HepG2 (cell line): ENCODE measurements around the gene USP11. TPM values are rescaled to one million over a fixed set of nuclear protein-coding genes. Genes with fewer than 3 reads are reported as not detected.
A peak's percentile ranks its signal among the peaks of the same experiment; 100 is the strongest.

Experiments
- CBX2 ChIP-seq, 2 experiments: fragments of 200-600 bp in 1 of 2; sonication (generic); formaldehyde crosslinking in 1 of 2; IDR thresholded peaks; 2 replicates each; pipeline versions ENCODE4 v1.7.0 to v1.8.1; 2018 to 2022; ENCODE audit warnings: low read depth in 2 of 2, low read length in 1 of 2, mild to moderate bottlenecking in 1 of 2, missing genetic modification reagents in 1 of 2
- GABPB1 ChIP-seq: IDR thresholded peaks from 2 replicates; pipeline ENCODE4 v1.6.1; 2016; ENCODE audit warnings: mild to moderate bottlenecking, missing genetic modification reagents, moderate library complexity, missing compliant biosample characterization
- GMEB2 ChIP-seq: IDR thresholded peaks from 2 replicates; pipeline ENCODE4 v1.6.1; 2016; ENCODE audit warnings: missing biosample characterization, missing genetic modification reagents, low read depth
- KLF12 ChIP-seq: sonication (generic); formaldehyde crosslinking; IDR thresholded peaks from 2 replicates; pipeline ENCODE4 v1.4.0; 2020; ENCODE audit warnings: missing genetic modification reagents, borderline replicate concordance
- KLF15 ChIP-seq: sonication (generic); formaldehyde crosslinking; IDR thresholded peaks from 2 replicates; pipeline ENCODE4 v1.8.1; 2023; ENCODE audit warnings: borderline replicate concordance, mild to moderate bottlenecking, inconsistent platforms, missing genetic modification reagents, mixed read lengths
- PRMT3 ChIP-seq: sonication (generic); formaldehyde crosslinking; IDR thresholded peaks from 2 replicates; pipeline ENCODE4 v1.8.1; 2022; ENCODE audit warnings: low read depth, mild to moderate bottlenecking, moderate library complexity, missing genetic modification reagents, borderline replicate concordance
- REXO4 ChIP-seq: sonication (generic); formaldehyde crosslinking; IDR thresholded peaks from 2 replicates; pipeline ENCODE4 v1.8.0; 2022; ENCODE audit warnings: missing genetic modification reagents, mild to moderate bottlenecking, borderline replicate concordance
- SETDB1 ChIP-seq: sonication (generic); formaldehyde crosslinking; IDR thresholded peaks from 2 replicates; pipeline ENCODE4 v1.5.1; 2020; ENCODE audit warnings: missing genetic modification reagents, mild to moderate bottlenecking, borderline replicate concordance
- SKI ChIP-seq: fragments of 450-650 bp; IDR thresholded peaks from one replicate; pipeline ENCODE4 v1.6.1; 2018; ENCODE audit warnings: mild to moderate bottlenecking; ENCODE audit not compliant: partially characterized antibody
- SSRP1 ChIP-seq: IDR thresholded peaks from 2 replicates; pipeline ENCODE4 v1.6.1; 2016; ENCODE audit warnings: control low read depth
- TRIM24 ChIP-seq: sonication (generic); formaldehyde crosslinking; IDR thresholded peaks from 2 replicates; pipeline ENCODE4 v1.8.0; 2022; ENCODE audit warnings: mild to moderate bottlenecking, missing genetic modification reagents
- USF2 ChIP-seq, 2 experiments: sonication (generic) in 1 of 2; formaldehyde crosslinking in 1 of 2; IDR thresholded peaks; 2 replicates each; pipeline versions ENCODE4 v1.5.1 to v1.6.1; 2011 to 2020; ENCODE audit warnings: borderline replicate concordance in 1 of 2, low read depth in 1 of 2, low read length in 1 of 2, mild to moderate bottlenecking in 1 of 2, missing genetic modification reagents in 1 of 2, moderate library complexity in 1 of 2
- ZBTB42 ChIP-seq: sonication (generic); formaldehyde crosslinking; IDR thresholded peaks from 2 replicates; pipeline ENCODE4 v1.5.0; 2020; ENCODE audit warnings: mild to moderate bottlenecking, missing genetic modification reagents
- ZFP36L2 ChIP-seq: sonication (generic); formaldehyde crosslinking; IDR thresholded peaks from 2 replicates; pipeline ENCODE4 v1.4.0; 2020; ENCODE audit warnings: missing genetic modification reagents
- ZFX ChIP-seq: sonication (generic); formaldehyde crosslinking; IDR thresholded peaks from 2 replicates; pipeline ENCODE4 v1.4.0; 2020; ENCODE audit warnings: mild to moderate bottlenecking, low read depth, missing genetic modification reagents, moderate library complexity
- ZNF329 ChIP-seq: sonication (generic); formaldehyde crosslinking; IDR thresholded peaks from 2 replicates; pipeline ENCODE4 v1.9.0; 2021; ENCODE audit warnings: low read depth, mild to moderate bottlenecking, missing genetic modification reagents
- ZNF354B ChIP-seq: sonication (generic); formaldehyde crosslinking; IDR thresholded peaks from 2 replicates; pipeline ENCODE4 v1.8.0; 2022; ENCODE audit warnings: mild to moderate bottlenecking, missing genetic modification reagents
- ZNF704 ChIP-seq: sonication (generic); formaldehyde crosslinking; IDR thresholded peaks from 2 replicates; pipeline ENCODE4 v1.8.1; 2023; ENCODE audit warnings: mild to moderate bottlenecking, inconsistent platforms, moderate library complexity, missing genetic modification reagents, borderline replicate concordance
- ZSCAN20 ChIP-seq: sonication (generic); formaldehyde crosslinking; IDR thresholded peaks from 2 replicates; pipeline ENCODE4 v1.4.0; 2020; ENCODE audit warnings: missing genetic modification reagents, mild to moderate bottlenecking, borderline replicate concordance
- polyA plus RNA-seq, 8 experiments: library from polyadenylated mRNA; depleted of rRNA in 3 of 8; stranded (reverse) in 7 of 8; unstranded in 1 of 8; fragments of >200 nt; fragmentation: Illumina TruSeq in 4 of 8; extraction: Trizol in 4 of 8; gene quantifications; 2 replicates each; pipeline versions ENCODE4 v1.2.1 to v1.2.3, GENCODE V29; 2011 to 2016; ENCODE audit warnings: low read depth in 4 of 8, missing spikeins in 1 of 8, mixed read lengths in 1 of 8; ENCODE audit not compliant: insufficient read depth in 1 of 8
- total RNA-seq, 5 experiments: library from RNA; depleted of rRNA; stranded (reverse); fragments of >200 nt; fragmentation: Illumina TruSeq; extraction: Trizol; gene quantifications; 2 replicates each; pipeline ENCODE4 v1.2.3, GENCODE V29; 2016; ENCODE audit warnings: low read depth in 1 of 5
- TF ChIP-seq, protein P1 (sequence below): sonication (generic); formaldehyde crosslinking; IDR thresholded peaks from 2 replicates; pipeline ENCODE4 v1.5.0; 2020; ENCODE audit warnings: missing genetic modification reagents
- TF ChIP-seq, protein P2 (sequence below): sonication (generic); formaldehyde crosslinking; IDR thresholded peaks from 2 replicates; pipeline ENCODE4 v1.8.0; 2022; ENCODE audit warnings: mild to moderate bottlenecking, missing genetic modification reagents

The USP11 gene
- total and polyA plus RNA-seq, 2 of the 13 experiments (the other 11 are each of a cell fraction or from before 2014, with no cell fraction given) = 23.8 to 31.7 TPM

DNA sequence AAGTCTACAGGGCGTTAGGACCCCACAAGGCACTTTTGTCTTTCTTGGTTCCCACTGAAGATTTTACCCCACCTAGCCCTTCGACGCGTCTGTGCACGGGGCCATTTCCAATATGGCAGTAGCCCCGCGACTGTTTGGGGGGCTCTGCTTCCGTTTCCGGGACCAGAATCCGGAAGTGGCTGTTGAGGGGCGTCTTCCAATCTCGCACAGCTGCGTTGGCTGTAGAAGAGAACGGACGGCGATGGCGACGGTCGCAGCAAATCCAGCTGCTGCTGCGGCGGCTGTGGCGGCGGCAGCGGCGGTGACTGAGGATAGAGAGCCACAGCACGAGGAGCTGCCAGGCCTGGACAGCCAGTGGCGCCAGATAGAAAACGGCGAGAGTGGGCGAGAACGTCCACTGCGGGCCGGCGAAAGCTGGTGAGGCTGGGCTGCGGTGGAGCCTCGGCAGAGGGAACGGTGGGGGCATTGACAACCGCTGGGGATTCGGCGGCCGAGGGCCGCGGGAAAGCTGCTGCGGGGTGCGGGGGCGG is at the start of gene USP11 (continued):
- TF ChIP-seq ZBTB42 = no peak
- no peak for TF ChIP-seq ZSCAN20 (CRISPR knock-in tag)
- TF ChIP-seq SSRP1 (CRISPR knock-in tag) = no peak
- no peak for TF ChIP-seq KLF15 (CRISPR knock-in tag)
- TF ChIP-seq ZNF704 = no peak
- TF ChIP-seq, protein P1, sequence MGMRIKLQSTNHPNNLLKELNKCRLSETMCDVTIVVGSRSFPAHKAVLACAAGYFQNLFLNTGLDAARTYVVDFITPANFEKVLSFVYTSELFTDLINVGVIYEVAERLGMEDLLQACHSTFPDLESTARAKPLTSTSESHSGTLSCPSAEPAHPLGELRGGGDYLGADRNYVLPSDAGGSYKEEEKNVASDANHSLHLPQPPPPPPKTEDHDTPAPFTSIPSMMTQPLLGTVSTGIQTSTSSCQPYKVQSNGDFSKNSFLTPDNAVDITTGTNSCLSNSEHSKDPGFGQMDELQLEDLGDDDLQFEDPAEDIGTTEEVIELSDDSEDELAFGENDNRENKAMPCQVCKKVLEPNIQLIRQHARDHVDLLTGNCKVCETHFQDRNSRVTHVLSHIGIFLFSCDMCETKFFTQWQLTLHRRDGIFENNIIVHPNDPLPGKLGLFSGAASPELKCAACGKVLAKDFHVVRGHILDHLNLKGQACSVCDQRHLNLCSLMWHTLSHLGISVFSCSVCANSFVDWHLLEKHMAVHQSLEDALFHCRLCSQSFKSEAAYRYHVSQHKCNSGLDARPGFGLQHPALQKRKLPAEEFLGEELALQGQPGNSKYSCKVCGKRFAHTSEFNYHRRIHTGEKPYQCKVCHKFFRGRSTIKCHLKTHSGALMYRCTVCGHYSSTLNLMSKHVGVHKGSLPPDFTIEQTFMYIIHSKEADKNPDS (CRISPR knock-in tag) = no peak
- TF ChIP-seq ZFP36L2 (CRISPR knock-in tag) = no peak
- no peak for TF ChIP-seq ZNF329 (CRISPR knock-in tag)
- no peak for TF ChIP-seq ZNF354B (CRISPR knock-in tag)
- no peak; the same call in 1 of the 2 replicates for TF ChIP-seq ZFX
- TF ChIP-seq GABPB1 (CRISPR knock-in tag) = peak; percentile 91
- TF ChIP-seq REXO4 (CRISPR knock-in tag) = no peak
- TF ChIP-seq CBX2 (IDR thresholded peaks at IDR 0.05; ENCODE audit: low read depth, low read length) = no peak
- no peak for TF ChIP-seq CBX2 (CRISPR knock-in tag; IDR thresholded peaks at IDR 0.05; ENCODE audit: low read depth)
- TF ChIP-seq SKI = no peak
- TF ChIP-seq KLF12 (CRISPR knock-in tag) = no peak
- TF ChIP-seq PRMT3 (CRISPR knock-in tag) = no peak
- TF ChIP-seq TRIM24 (CRISPR knock-in tag) = no peak
- no peak for TF ChIP-seq SETDB1 (CRISPR knock-in tag)
- no peak for TF ChIP-seq USF2 (IDR thresholded peaks at IDR 0.05; ENCODE audit: low read depth, low read length)
- no peak for TF ChIP-seq USF2 (CRISPR knock-in tag; IDR thresholded peaks at IDR 0.05; ENCODE audit: borderline replicate concordance)
- TF ChIP-seq GMEB2 (CRISPR knock-in tag) = no peak
- TF ChIP-seq, protein P2, sequence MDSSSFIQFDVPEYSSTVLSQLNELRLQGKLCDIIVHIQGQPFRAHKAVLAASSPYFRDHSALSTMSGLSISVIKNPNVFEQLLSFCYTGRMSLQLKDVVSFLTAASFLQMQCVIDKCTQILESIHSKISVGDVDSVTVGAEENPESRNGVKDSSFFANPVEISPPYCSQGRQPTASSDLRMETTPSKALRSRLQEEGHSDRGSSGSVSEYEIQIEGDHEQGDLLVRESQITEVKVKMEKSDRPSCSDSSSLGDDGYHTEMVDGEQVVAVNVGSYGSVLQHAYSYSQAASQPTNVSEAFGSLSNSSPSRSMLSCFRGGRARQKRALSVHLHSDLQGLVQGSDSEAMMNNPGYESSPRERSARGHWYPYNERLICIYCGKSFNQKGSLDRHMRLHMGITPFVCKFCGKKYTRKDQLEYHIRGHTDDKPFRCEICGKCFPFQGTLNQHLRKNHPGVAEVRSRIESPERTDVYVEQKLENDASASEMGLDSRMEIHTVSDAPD (CRISPR knock-in tag) = no peak
